Colonic mucosa (tissue), 4 donors: ENCODE data around the gene SUPT20H. TPM values are rescaled to one million over a fixed set of nuclear protein-coding genes. Genes with fewer than 3 reads are reported as not detected.

Experiments used
- DNase-seq: peaks from one replicate; pipeline ENCODE4 v3.0.0-alpha.2; 2020
- H3K27ac ChIP-seq: fragments of 200-600 bp; one replicate; pipeline ENCODE4 v1.8.0; 2021
- H3K27me3 ChIP-seq: fragments of 200-600 bp; one replicate; pipeline ENCODE4 v1.8.0; 2021
- H3K36me3 ChIP-seq: fragments of 200-600 bp; one replicate; pipeline ENCODE4 v1.8.0; 2021
- H3K4me1 ChIP-seq: fragments of 200-600 bp; one replicate; pipeline ENCODE4 v1.8.0; 2021; ENCODE audit warnings: mild to moderate bottlenecking
- H3K4me3 ChIP-seq: fragments of 200-600 bp; one replicate; pipeline ENCODE4 v1.8.0; 2021
- H3K9ac ChIP-seq, 2 donors: one replicate each; pipeline ENCODE4 v1.7.0; 2013; ENCODE audit warnings: control low read depth in 2 of 2, low read depth in 2 of 2, low read length in 2 of 2
- H3K9me3 ChIP-seq: fragments of 200-600 bp; one replicate; pipeline ENCODE4 v1.8.0; 2021
- CTCF ChIP-seq: fragments of 200-600 bp; IDR thresholded peaks from one replicate; pipeline ENCODE4 v1.8.0; 2022; ENCODE audit warnings: antibody characterized with exemption, mild to moderate bottlenecking
- intact Hi-C: fragments of 100-400 bp; cut with DNase I; formaldehyde crosslinking; loops from one replicate; pipeline ENCODE4 v1.14.1; 2022
- total RNA-seq, 2 donors: library from RNA; stranded (reverse); fragmentation: NEBNext Ultra II Directional in 1 of 2; extraction: Animal tissue kit (Norgen Biotek cat#: 25700) in 1 of 2; gene quantifications; one replicate each; pipeline ENCODE4 v1.2.1, GENCODE V29; 2021
- donor health status: healthy.
- donor health status: DM: no; HTN: no; CAD: no.
- donor health status: DM: no; HTN: no; CAD: no.

SUPT20H gene
- total RNA-seq, 2 donors from 2014 or later, result 40.5 to 42.2 TPM

GRCh38 chr13:37105251-37105714, 45.8 kb upstream of the SUPT20H start, which contains the start of gene CSNK1A1L:
Gene CSNK1A1L, minus strand, starts transcription at chr13:37105664. Its CDS starts 408 bp downstream, at chr13:37105256.
- intact Hi-C loops, result loop anchor here (5.0 kb wide), 1 partner anchor 497 kb away; no protein-coding TSS in a partner anchor
- Histone ChIP-seq H3K4me1 (no peaks in the 10 kb centered on the region), H3K27ac (no peak within 1 kb of the TSS), H3K4me3 (no peak within 1 kb of the TSS), H3K9me3 (no peaks in the 10 kb centered on the region), H3K36me3 (no peaks in the 10 kb centered on the region), H3K27me3 (no peaks in the 10 kb centered on the region), H3K9ac (no peak within 1 kb of the TSS)
- DNase-seq, result no peak
- TF ChIP-seq CTCF, result no peak

GRCh38 chr13:37102896-37103295, 43.4 kb upstream of the SUPT20H start:
- H3K27ac ChIP-seq, result no peak overlapping the region
- H3K4me1 ChIP-seq, result no peaks in the 10 kb centered on the region
- no peak overlapping the region for H3K9ac ChIP-seq
- no peak for TF ChIP-seq CTCF
- H3K9me3 ChIP-seq, result no peaks in the 10 kb centered on the region
- no peaks in the 10 kb centered on the region for H3K27me3 ChIP-seq
- no peak overlapping the region for H3K4me3 ChIP-seq
- DNase-seq, result no peak
- no peaks in the 10 kb centered on the region for H3K36me3 ChIP-seq
- intact Hi-C loops, result no loop called here

GRCh38 chr13:37101201-37101600, 41.7 kb upstream of the SUPT20H start:
- no peak for TF ChIP-seq CTCF
- intact Hi-C loops, result no loop called here
- no peak overlapping the region for H3K9ac ChIP-seq
- no peaks in the 10 kb centered on the region for H3K36me3 ChIP-seq
- H3K27ac ChIP-seq, result no peak overlapping the region
- H3K9me3 ChIP-seq, result no peaks in the 10 kb centered on the region
- no peak overlapping the region for H3K4me3 ChIP-seq
- no peaks in the 10 kb centered on the region for H3K27me3 ChIP-seq
- DNase-seq, result no peak
- H3K4me1 ChIP-seq, result no peaks in the 10 kb centered on the region

- no peaks in the 10 kb centered on the region for H3K36me3 ChIP-seq
- no peak overlapping the region for H3K27ac ChIP-seq
- no peaks in the 10 kb centered on the region for H3K9me3 ChIP-seq
- no peak overlapping the region for H3K4me3 ChIP-seq
- DNase-seq, result no peak
- intact Hi-C loops, result no loop called here
- H3K27me3 ChIP-seq, result no peaks in the 10 kb centered on the region
- no peak for TF ChIP-seq CTCF
- no peaks in the 10 kb centered on the region for H3K4me1 ChIP-seq
- no peak overlapping the region for H3K9ac ChIP-seq
Measured at GRCh38 chr13:37100731-37101130, 41.2 kb upstream of the SUPT20H start.

GRCh38 chr13:37097076-37097475, 37.6 kb upstream of the SUPT20H start:
- intact Hi-C loops, result no loop called here
- Histone ChIP-seq H3K4me1 (no peaks in the 10 kb centered on the region), H3K27ac (no peak overlapping the region), H3K9ac (no peak overlapping the region), H3K4me3 (no peak overlapping the region), H3K9me3 (no peaks in the 10 kb centered on the region), H3K36me3 (no peaks in the 10 kb centered on the region), H3K27me3 (no peaks in the 10 kb centered on the region)
- DNase-seq, result no peak
- no peak for TF ChIP-seq CTCF
